PC-3 (cell line): ENCODE results near the gene S100A14.

Experiments used
- EZH2 ChIP-seq: fragments of 300-600 bp; sonication (generic); IDR thresholded peaks from one replicate; pipeline ENCODE4 v1.6.1; 2017; ENCODE audit warnings: antibody characterized with exemption, mild to moderate bottlenecking, low read length; ENCODE audit not compliant: unreplicated experiment
- TF ChIP-seq, protein P1 (sequence below): fragments of 300-600 bp; sonication (generic); conservative IDR thresholded peaks from 2 replicates; pipeline ENCODE4 v1.5.1; 2017; ENCODE audit warnings: antibody characterized with exemption, low read depth, mild to moderate bottlenecking, low read length

DNA sequence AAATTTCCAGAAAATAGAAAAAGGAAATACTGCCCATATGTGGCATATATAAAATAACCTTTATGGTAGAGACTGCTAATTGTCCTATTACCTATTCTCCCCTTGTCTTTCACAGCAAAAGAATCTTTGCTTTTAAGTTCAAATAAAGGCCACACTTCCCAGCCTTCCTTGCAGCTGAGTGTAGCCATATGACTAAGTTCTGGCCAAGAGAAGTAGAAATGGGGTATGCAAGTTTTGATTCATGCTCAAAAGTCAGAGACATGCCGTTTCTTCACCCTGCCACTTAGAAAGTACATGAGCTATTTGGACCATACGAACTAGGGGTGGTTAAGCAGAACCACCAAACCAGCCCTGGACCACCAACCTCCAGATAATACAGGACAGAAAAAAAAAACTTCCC, 32.1 kb downstream of the S100A14 start:
- TF ChIP-seq, protein P1, sequence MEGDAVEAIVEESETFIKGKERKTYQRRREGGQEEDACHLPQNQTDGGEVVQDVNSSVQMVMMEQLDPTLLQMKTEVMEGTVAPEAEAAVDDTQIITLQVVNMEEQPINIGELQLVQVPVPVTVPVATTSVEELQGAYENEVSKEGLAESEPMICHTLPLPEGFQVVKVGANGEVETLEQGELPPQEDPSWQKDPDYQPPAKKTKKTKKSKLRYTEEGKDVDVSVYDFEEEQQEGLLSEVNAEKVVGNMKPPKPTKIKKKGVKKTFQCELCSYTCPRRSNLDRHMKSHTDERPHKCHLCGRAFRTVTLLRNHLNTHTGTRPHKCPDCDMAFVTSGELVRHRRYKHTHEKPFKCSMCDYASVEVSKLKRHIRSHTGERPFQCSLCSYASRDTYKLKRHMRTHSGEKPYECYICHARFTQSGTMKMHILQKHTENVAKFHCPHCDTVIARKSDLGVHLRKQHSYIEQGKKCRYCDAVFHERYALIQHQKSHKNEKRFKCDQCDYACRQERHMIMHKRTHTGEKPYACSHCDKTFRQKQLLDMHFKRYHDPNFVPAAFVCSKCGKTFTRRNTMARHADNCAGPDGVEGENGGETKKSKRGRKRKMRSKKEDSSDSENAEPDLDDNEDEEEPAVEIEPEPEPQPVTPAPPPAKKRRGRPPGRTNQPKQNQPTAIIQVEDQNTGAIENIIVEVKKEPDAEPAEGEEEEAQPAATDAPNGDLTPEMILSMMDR = no peak
- no peak for TF ChIP-seq EZH2
